Activated naive CD4-positive, alpha-beta T cell treated with anti-CD3 and anti-CD28 coated beads for 36 hours (primary cell): Measurements from ENCODE around the gene HMX3. TPM values are rescaled to one million over a fixed set of nuclear protein-coding genes. Genes with fewer than 3 reads are reported as not detected.

ENCODE experiments used
- CTCF ChIA-PET: fragments of 350-600 bp; sonication (Branson Sonifier 250); formaldehyde crosslinking; loops from one replicate; lab custom pipeline; 2021; ENCODE audit warnings: antibody characterized with exemption; lab: Charles Lee
- DNase-seq: peaks from one replicate; pipeline ENCODE4 v3.0.0-alpha.2; 2020
- H3K27ac Mint-ChIP-seq: one replicate; pipeline ENCODE4 v1.8.0; 2021; ENCODE audit warnings: mild to moderate bottlenecking, mixed read lengths
- H3K27me3 Mint-ChIP-seq: one replicate; pipeline ENCODE4 v1.8.0; 2021; ENCODE audit warnings: low read depth, mixed read lengths
- H3K36me3 Mint-ChIP-seq: one replicate; pipeline ENCODE4 v1.8.0; 2021; ENCODE audit warnings: low read depth, mixed read lengths
- H3K4me1 Mint-ChIP-seq: one replicate; pipeline ENCODE4 v1.8.0; 2021; ENCODE audit warnings: low read depth, mixed read lengths
- H3K4me3 Mint-ChIP-seq: one replicate; pipeline ENCODE4 v1.8.0; 2021; ENCODE audit warnings: mild to moderate bottlenecking, moderate library complexity, mixed read lengths
- H3K9me3 Mint-ChIP-seq: one replicate; pipeline ENCODE4 v1.8.0; 2021; ENCODE audit warnings: mixed read lengths
- intact Hi-C: fragments of 100-400 bp; cut with micrococcal nuclease; formaldehyde crosslinking; loops from one replicate; pipeline ENCODE4 v1.15.1; 2023
- total RNA-seq, 2 experiments: library from RNA; stranded (reverse); gene quantifications; one replicate each; pipeline ENCODE4 v1.2.3, GENCODE V29; 2021

Gene HMX3
- total RNA-seq, 2 experiments from 2014 or later, result 0.32 TPM; not detected in 1

DNA sequence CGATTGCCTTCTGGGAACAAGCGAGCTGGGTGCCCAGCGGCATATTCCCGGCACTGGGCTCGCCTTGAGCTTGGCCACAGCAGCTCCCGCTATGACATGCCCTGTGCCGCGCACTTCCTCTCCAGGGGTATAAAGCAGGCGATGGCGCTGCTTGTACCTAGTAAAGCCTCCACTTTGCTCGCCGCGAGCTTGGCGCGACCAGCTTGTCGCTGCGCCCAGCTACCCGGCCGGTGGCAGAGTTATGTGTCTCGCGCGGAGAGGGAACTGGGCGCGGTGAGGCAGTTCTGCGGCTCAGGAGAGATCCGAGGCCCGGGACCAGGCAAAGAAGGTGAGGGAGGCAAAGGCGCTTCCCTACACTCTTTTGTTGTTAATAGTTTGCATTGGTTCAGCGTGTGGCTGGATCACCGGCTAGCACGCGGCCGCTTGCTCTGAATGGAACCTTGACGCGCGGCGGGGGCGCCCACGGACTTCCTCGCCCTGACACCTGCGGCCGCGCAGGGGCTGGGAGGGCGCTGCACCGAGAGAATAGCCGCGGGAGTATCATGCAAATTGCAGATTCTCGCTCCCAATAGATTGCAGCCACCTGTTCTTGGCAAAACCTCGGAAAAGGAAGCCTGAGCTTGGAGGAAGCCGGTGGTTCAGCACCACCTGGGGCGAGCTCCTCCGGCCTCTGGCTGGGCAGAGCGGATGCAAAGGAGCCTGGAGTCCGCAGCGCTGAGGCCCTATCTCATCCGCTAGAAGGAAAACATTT, 15.4 kb downstream of the HMX3 start:
- Mint-ChIP-seq H3K36me3 (peaks cover 17% of the 10 kb centered on the region), H3K4me3 (peak overlapping the region; percentile 74), H3K4me1 (peaks cover 55% of the 10 kb centered on the region), H3K27me3 (peaks cover 18% of the 10 kb centered on the region), H3K27ac (peak overlapping the region; percentile 53), H3K9me3 (peaks cover under 1% of the 10 kb centered on the region)
- CTCF ChIA-PET, result interaction anchor here (0.6 to 3.8 kb wide), 7 partner anchors 10 to 170 kb away, joined by 3 to 18 read pairs (median 4); no protein-coding TSS in a partner anchor
- intact Hi-C loops, result loop anchor here (5.0 to 10.0 kb wide), 5 partner anchors 1076 to 1766 kb away; partner anchors contain the start of genes LHPP and NSMCE4A
- DNase-seq, result peak; percentile 57

DNA sequence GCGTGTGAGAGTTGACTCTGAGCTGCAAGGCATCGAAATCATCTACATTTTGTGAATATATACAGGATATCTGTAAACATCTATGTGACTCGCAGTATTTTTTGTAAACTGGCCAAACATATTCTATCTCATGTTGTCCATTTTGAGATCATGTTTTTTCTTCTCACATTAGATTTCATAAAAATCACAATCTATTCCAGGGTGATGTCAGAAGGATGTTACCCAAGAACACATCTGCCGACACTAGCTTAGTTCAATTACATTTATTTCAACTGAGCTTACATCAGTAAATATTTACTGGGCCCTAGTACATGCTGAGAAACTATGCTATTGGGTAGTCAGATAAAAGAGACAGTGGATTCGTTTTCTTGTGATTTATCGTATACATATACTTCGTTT, 16.0 kb downstream of the HMX3 start:
- CTCF ChIA-PET, result interaction anchor here (0.7 to 3.8 kb wide), 3 partner anchors 18 to 170 kb away, joined by 3 to 18 read pairs (median 5); no protein-coding TSS in a partner anchor
- Mint-ChIP-seq H3K4me3 (peak overlapping the region; percentile 74), H3K4me1 (peaks cover 58% of the 10 kb centered on the region), H3K27me3 (peaks cover 16% of the 10 kb centered on the region), H3K9me3 (peaks cover 1% of the 10 kb centered on the region), H3K27ac (peak overlapping the region; percentile 53), H3K36me3 (peaks cover 22% of the 10 kb centered on the region)
- intact Hi-C loops, result loop anchor here (5.0 to 10.0 kb wide), 5 partner anchors 1076 to 1766 kb away; partner anchors contain the start of genes LHPP and NSMCE4A
- DNase-seq, result no peak

DNA sequence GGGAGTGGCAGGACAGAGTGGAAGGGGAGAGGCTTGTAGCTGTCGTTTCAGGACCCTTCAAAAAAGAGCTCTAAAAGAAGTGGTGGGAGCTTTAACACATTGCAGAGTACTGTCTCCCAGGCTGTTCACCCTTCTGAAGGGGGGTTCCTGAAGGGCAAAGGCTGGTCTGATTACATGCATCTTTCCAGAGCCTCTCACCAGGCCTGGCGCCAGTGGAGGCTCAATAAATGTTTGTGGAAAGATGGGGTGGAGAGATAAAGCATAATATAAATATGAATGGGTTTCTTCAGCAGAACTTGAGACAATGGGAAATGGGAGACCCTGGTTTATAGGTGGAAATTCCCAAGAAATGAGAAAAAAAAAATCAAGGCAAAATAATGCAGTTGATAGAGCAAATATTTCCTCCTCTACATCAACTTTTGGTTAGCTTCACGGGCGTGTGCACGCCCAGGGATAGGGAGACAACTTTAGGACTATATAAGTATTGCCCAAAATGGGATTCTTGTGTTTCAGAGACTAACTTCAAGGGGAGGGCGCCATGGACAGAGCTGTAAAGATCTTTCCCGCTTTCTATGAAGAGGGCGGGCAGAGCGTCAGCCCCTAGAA, 17.8 kb downstream of the HMX3 start:
- no peak for DNase-seq
- intact Hi-C loops, result loop anchor here (1.0 to 10.0 kb wide), 14 partner anchors 18 to 1764 kb away; partner anchors contain the start of genes C10orf88, FAM24B, HMX3 and IKZF5
- H3K9me3 Mint-ChIP-seq, result peaks cover 1% of the 10 kb centered on the region
- peaks cover 41% of the 10 kb centered on the region for H3K36me3 Mint-ChIP-seq
- H3K27ac Mint-ChIP-seq, result peak overlapping the region; percentile 100
- peaks cover 9% of the 10 kb centered on the region for H3K27me3 Mint-ChIP-seq
- H3K4me3 Mint-ChIP-seq, result peak overlapping the region; percentile 97
- CTCF ChIA-PET, result no interaction called here
- peaks cover 69% of the 10 kb centered on the region for H3K4me1 Mint-ChIP-seq

DNA sequence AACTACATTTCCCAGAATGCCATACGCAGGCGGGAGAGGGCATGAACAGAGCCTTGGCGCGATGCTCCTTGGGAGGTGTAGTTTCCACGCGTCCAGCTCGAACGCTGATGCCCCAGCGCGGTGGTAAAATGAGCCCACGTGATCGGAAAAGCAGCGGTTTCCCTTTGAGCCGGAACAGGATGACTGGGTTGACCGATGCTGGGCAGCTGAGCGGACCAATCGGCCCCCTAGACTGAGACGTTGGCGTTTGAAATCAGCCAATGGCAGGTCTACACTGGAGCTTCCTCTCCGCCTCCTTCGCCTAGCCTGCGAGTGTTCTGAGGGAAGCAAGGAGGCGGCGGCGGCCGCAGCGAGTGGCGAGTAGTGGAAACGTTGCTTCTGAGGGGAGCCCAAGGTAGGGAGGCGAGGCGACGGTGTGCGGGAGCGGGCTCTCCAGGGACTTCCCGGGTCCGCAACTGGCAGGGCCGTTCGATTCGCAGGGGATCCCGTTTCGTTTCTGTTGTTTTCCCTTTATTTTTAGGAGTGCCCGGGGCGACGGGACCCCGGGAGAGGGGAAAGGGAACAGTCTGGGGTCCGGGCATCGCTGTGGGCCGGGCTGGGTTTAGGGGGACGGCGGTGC, 18.4 kb downstream of the HMX3 start, which contains the start of gene BUB3:
Gene BUB3, plus strand, starts transcription at position 311 of the 619 bp plus-strand sequence. CDS start 516 bp downstream, outside the sequence.
- CTCF ChIA-PET, result no interaction called here
- intact Hi-C loops, result loop anchor here (1.0 to 10.0 kb wide), 14 partner anchors 19 to 1763 kb away; partner anchors contain the start of genes C10orf88, FAM24B, HMX3 and IKZF5
- DNase-seq, result peak; percentile 98
- Mint-ChIP-seq H3K4me3 (peak within 1 kb of the TSS; percentile 97), H3K36me3 (peaks cover 46% of the 10 kb centered on the region), H3K27me3 (peaks cover 3% of the 10 kb centered on the region), H3K4me1 (peaks cover 70% of the 10 kb centered on the region), H3K27ac (peak within 1 kb of the TSS; percentile 100), H3K9me3 (peaks cover 1% of the 10 kb centered on the region)

DNA sequence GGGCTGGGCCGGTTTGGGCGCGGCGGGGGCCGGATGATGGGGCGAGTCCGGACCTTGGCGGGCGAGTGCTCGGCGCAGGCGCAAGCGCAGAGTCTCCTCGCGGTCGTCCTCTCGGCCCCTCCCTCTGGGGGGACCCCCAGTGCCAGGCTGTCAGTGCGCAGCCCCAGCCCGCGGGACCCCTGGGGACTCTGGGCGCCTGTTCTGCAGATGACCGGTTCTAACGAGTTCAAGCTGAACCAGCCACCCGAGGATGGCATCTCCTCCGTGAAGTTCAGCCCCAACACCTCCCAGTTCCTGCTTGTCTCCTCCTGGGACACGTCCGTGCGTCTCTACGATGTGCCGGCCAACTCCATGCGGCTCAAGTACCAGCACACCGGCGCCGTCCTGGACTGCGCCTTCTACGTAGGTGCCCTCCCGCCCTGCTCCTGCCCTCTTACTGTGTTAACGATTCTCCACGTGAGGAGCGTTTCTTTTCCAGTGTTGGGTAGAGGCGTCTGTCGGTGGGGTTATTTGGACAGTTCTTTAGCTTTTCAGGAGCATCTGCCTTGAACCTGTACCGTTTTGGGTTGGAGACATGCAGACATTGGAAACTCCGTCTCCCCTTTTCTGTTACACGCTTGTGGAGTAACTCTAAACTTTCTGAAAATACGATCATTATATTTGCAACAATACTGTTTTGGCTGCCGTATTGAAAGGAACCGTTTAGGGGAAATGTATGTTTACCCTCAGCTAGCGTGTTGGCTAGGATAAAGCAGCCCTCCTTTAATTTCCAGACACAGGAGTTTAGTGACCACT, 19.1 kb downstream of the HMX3 start:
- Mint-ChIP-seq H3K9me3 (peaks cover 1% of the 10 kb centered on the region), H3K27ac (peak overlapping the region; percentile 100), H3K4me1 (peaks cover 76% of the 10 kb centered on the region), H3K36me3 (peaks cover 49% of the 10 kb centered on the region), H3K4me3 (peak overlapping the region; percentile 97), H3K27me3 (peaks cover 3% of the 10 kb centered on the region)
- CTCF ChIA-PET, result no interaction called here
- DNase-seq, result no peak
- intact Hi-C loops, result loop anchor here (1.0 to 10.0 kb wide), 14 partner anchors 20 to 1762 kb away; partner anchors contain the start of genes C10orf88, FAM24B, HMX3 and IKZF5

DNA sequence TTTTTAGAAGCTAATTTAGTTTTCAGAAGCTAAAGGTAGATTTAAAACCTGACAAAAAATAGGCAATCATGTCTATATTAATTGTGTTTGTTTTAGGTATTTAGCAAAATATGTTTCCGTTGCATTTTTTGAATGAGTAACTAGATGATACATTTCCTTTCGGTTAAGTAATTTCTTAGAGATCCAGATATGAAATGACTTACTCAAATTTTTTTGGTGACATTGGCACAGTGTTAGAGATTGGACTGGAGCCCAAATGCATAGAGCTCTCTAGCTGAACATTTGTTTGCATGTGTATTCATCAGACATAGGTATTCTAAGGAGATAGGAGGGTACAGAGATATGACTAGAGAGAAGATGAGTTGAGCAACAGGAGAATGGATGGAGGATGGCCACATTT, 20.3 kb downstream of the HMX3 start:
- Mint-ChIP-seq H3K9me3 (peaks cover 1% of the 10 kb centered on the region), H3K27me3 (no peaks in the 10 kb centered on the region), H3K36me3 (peaks cover 60% of the 10 kb centered on the region), H3K4me1 (peaks cover 78% of the 10 kb centered on the region), H3K27ac (peak overlapping the region; percentile 57), H3K4me3 (peak overlapping the region; percentile 97)
- CTCF ChIA-PET, result interaction anchor here (1.0 kb wide), 1 partner anchor 110 kb away, joined by 3 read pairs; no protein-coding TSS in a partner anchor
- no peak for DNase-seq
- intact Hi-C loops, result loop anchor here (10.0 kb wide), 2 partner anchors 1181 to 1401 kb away; partner anchors contain the start of gene NSMCE4A

DNA sequence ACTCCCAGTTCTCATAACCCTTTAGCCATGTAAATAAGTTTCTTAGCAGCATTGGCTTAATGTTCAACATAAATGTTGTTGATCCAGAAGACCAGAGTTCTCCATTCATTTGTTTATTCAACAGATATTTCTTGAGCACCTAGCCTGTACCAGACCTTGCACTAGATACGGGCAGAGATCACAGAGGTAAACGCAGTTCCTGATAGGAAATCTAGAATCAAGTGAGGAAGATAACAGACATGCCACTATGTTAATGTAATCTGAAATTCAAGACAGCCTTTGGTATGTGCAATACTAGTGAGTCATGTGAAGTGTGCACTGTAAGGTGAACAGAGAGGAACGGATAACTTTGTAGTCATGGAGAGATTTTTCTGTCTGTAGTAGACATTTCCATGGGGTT, 21.4 kb downstream of the HMX3 start:
- CTCF ChIA-PET, result interaction anchor here (1.0 kb wide), 1 partner anchor 111 kb away, joined by 3 read pairs; no protein-coding TSS in a partner anchor
- peak overlapping the region; percentile 16 for H3K27ac Mint-ChIP-seq

DNA sequence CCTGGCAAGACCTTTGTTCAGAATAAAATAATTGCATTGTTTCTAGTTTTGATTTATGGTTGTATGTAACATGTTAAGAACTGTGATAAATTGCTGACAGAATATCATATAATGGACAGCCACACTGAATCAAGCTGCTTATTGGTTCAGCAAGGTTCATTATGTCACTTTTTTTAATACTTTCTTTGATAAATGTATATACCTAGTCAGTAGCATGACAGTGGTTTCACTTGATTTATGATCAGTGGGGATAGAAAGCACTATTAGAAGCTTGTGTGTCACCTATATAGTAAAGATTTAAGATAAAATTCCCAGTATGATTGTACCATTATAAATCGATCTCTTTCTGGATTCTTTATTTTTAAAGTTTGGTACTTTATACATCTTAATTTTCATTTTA, 22.9 kb downstream of the HMX3 start:
- peaks cover 80% of the 10 kb centered on the region for H3K36me3 Mint-ChIP-seq
- H3K4me1 Mint-ChIP-seq, result peaks cover 77% of the 10 kb centered on the region
- no peak for DNase-seq
- peak overlapping the region; percentile 36 for H3K4me3 Mint-ChIP-seq
- peak overlapping the region; percentile 18 for H3K27ac Mint-ChIP-seq
- no peaks in the 10 kb centered on the region for H3K27me3 Mint-ChIP-seq
- CTCF ChIA-PET, result no interaction called here
- intact Hi-C loops, result loop anchor here (10.0 kb wide), 2 partner anchors 1184 to 1404 kb away; partner anchors contain the start of gene NSMCE4A
- H3K9me3 Mint-ChIP-seq, result peaks cover 1% of the 10 kb centered on the region

More for the DNA sequence above, 21.4 kb downstream of the HMX3 start:
- H3K27me3 Mint-ChIP-seq, result no peaks in the 10 kb centered on the region
- H3K36me3 Mint-ChIP-seq, result peaks cover 68% of the 10 kb centered on the region
- H3K4me3 Mint-ChIP-seq, result peak overlapping the region; percentile 4
- H3K9me3 Mint-ChIP-seq, result peaks cover 1% of the 10 kb centered on the region
- no peak for DNase-seq
- peaks cover 80% of the 10 kb centered on the region for H3K4me1 Mint-ChIP-seq
- intact Hi-C loops, result loop anchor here (10.0 kb wide), 2 partner anchors 1182 to 1402 kb away; partner anchors contain the start of gene NSMCE4A

DNA sequence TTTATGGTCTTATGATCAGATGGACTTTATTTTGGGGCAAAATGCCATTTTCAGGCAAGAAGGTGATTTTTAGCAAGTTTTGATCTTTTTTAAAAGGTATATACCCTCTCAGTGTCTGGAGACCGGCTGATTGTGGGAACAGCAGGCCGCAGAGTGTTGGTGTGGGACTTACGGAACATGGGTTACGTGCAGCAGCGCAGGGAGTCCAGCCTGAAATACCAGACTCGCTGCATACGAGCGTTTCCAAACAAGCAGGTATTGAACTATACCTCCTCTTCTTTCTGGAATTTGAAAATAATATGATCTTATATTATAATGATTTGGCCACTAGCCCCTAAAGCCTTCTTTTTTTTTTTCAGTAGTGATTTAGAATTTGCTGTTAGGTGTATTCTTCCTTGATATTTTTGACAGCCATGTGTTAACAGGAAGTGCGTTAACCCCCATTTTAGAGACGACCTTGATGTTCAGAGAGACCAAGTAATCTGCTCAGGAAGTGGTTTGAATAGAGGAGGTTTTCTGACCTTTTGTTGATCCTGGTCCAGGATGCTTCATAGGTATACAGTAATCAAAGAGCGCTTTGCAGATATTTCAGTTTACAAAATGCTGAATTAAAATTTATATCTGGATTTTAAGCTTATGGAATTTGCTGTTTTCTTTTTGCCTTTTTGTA, 24.7 kb downstream of the HMX3 start:
- intact Hi-C loops, result no loop called here
- DNase-seq, result no peak
- peaks cover 71% of the 10 kb centered on the region for H3K4me1 Mint-ChIP-seq

DNA sequence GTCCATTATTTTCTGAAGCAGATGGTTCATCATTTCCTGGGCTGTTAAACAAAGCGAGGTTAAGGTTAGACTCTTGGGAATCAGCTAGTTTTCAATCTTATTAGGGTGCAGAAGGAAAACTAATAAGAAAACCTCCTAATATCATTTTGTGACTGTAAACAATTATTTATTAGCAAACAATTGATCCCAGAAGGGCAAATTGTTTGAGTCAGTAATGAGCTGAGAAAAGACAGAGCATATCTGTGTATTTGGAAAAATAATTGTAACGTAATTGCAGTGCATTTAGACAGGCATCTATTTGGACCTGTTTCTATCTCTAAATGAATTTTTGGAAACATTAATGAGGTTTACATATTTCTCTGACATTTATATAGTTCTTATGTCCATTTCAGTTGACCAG, 28.5 kb downstream of the HMX3 start:
- Mint-ChIP-seq H3K36me3 (peaks cover 67% of the 10 kb centered on the region), H3K9me3 (no peaks in the 10 kb centered on the region), H3K4me1 (peaks cover 37% of the 10 kb centered on the region), H3K27me3 (no peaks in the 10 kb centered on the region), H3K4me3 (no peak overlapping the region), H3K27ac (no peak overlapping the region)
- no peak for DNase-seq
- CTCF ChIA-PET, result no interaction called here
- intact Hi-C loops, result no loop called here

More for the DNA sequence above, 24.7 kb downstream of the HMX3 start:
- Mint-ChIP-seq H3K4me3 (peak overlapping the region; percentile 18), H3K27ac (peak overlapping the region; percentile 81), H3K36me3 (peaks cover 80% of the 10 kb centered on the region), H3K27me3 (no peaks in the 10 kb centered on the region), H3K9me3 (peaks cover 1% of the 10 kb centered on the region)
- CTCF ChIA-PET, result interaction anchor here (0.6 to 0.7 kb wide), 5 partner anchors 10 to 255 kb away, joined by 3 to 7 read pairs (median 3); no protein-coding TSS in a partner anchor
